Measurements from ENCODE around the gene RPL13.

DNA sequence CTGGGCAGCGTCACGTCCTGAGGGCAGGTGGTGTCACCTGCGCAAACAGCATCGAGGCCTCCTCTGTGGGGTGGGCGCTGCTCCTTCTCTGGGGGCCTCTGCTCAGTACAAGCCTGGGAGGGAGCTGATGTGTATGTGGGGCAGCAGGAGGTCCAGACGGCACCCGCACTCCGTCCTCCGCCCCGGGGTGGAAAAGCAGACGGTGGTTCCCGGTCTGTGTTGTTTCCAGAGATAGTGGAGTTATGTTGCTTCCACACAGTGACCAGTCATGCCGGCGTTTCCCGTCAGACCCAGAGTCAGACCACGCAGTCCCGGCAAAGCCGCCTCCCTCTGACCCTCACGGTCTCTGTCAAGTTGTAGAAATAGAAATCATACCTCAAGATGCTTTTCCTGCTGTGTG lies 13.7 kb upstream of the RPL13 start:
- TF ChIP-seq, protein P1, sequence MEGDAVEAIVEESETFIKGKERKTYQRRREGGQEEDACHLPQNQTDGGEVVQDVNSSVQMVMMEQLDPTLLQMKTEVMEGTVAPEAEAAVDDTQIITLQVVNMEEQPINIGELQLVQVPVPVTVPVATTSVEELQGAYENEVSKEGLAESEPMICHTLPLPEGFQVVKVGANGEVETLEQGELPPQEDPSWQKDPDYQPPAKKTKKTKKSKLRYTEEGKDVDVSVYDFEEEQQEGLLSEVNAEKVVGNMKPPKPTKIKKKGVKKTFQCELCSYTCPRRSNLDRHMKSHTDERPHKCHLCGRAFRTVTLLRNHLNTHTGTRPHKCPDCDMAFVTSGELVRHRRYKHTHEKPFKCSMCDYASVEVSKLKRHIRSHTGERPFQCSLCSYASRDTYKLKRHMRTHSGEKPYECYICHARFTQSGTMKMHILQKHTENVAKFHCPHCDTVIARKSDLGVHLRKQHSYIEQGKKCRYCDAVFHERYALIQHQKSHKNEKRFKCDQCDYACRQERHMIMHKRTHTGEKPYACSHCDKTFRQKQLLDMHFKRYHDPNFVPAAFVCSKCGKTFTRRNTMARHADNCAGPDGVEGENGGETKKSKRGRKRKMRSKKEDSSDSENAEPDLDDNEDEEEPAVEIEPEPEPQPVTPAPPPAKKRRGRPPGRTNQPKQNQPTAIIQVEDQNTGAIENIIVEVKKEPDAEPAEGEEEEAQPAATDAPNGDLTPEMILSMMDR (IDR thresholded peaks at IDR 0.05; ENCODE audit: insufficient read depth, low read length, poor library complexity, severe bottlenecking), result no peak
- no peak for TF ChIP-seq EZH2phosphoT487 (conservative IDR thresholded peaks at IDR 0.05; ENCODE audit: low read length)

All from SU-DHL-6 (cell line).